ENCODE results near the gene DOCK4.

Gene DOCK4

DNA sequence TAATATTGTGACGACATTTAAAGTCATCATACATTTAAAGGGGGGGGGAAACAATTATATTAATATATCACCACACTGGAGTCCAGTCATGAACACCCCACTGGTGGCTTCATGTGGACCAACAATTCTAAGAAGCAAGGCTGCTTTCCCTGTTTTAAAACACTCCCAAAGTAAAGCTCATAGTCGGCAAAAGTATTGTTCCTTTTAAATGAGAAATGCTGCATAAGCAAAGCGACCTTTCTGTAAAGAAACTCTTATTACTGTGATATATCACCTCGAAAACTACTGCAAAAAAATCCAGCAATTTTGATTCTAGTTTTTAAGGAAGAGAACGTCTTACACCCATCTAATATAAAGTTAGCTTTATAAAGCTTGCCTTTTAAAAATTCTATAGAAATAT is 112.8 kb downstream of the DOCK4 start:
- H3K4me3 ChIP-seq (ENCODE audit: low read depth, low read length), result no peak overlapping the region
- no peak for TF ChIP-seq CTCF (IDR thresholded peaks at IDR 0.05; ENCODE audit: low read depth, low read length)

- no peak overlapping the region for H3K4me3 ChIP-seq (ENCODE audit: low read depth, low read length)
- no peak for TF ChIP-seq CTCF (IDR thresholded peaks at IDR 0.05; ENCODE audit: low read depth, low read length)
These were observed 113.3 kb downstream of the DOCK4 start for GRCh38 chr7:112092709-112093395.

DNA sequence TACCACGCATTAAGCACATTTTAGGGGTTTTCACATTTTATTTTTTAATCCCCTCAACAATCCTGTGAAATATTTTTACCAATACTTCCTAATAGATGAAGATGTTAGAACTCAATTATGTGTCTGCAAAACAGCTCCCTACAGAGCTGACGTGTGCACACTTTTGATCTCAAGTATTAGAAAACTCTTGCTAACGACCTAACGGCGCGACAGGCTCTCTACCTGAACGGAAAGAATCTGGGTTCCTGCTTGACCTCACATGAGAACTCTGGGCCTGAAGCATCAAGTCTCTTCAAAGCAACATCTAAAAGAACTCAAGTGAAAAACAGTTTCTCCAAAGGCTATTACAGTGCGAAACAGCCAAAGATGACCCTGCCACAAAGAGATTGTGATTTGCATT is 113.9 kb downstream of the DOCK4 start:
- no peak overlapping the region for H3K4me3 ChIP-seq (ENCODE audit: low read depth, low read length)
- TF ChIP-seq CTCF (IDR thresholded peaks at IDR 0.05; ENCODE audit: low read depth, low read length), result no peak

DNA sequence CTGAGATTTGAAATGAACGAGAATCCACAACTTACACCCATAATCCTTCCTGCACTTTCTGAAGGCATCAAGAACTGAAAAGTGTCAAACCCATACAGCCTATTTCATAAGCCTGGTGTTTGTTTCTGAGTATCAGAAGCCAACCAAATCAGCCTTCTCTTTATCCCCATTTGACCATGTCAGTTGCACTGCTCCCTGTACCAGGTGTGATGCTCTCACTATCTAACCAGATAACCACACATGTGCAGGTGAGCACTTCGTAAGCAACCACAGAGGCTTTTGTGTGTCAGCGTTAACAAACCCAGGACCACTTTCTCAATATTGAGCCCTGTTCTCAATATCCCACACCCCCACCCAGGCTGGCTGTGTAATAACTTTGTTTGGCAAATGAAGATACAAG is 114.4 kb downstream of the DOCK4 start:
- TF ChIP-seq CTCF (IDR thresholded peaks at IDR 0.05; ENCODE audit: low read depth, low read length), result no peak

GRCh38 chr7:112089551-112089950 is 116.6 kb downstream of the DOCK4 start:
- H3K4me3 ChIP-seq (ENCODE audit: low read depth, low read length), result no peak overlapping the region
- TF ChIP-seq CTCF (IDR thresholded peaks at IDR 0.05; ENCODE audit: low read depth, low read length), result no peak

More for the DNA sequence above, 114.4 kb downstream of the DOCK4 start:
- H3K4me3 ChIP-seq (ENCODE audit: low read depth, low read length), result no peak overlapping the region

DNA sequence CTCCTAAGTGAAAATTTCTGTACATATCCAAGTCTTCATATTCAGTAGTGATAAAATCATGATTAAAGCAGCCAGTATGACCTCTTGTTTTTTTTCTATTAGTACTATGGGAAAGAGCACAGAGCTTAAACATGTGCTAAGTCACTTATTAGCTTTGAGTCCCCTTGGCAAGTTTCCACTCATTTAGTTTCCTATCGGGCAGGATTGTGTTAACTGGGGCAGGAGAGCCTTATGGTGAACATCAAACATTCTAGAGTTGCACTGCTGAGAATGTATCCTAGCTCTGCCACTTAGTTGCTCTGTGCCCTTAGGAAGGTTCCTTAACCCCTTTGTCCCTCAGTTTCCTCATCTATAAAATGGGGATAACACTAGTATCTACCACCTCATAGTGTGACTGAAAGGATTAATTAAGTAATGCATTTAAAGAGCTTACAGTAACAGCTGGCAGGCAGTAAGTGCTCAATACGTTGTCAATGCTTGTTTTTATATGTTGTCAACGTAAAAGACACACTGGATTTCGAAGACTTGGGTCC is 117.6 kb downstream of the DOCK4 start:
- TF ChIP-seq CTCF (IDR thresholded peaks at IDR 0.05; ENCODE audit: low read depth, low read length), result no peak
- H3K4me3 ChIP-seq (ENCODE audit: low read depth, low read length), result no peak overlapping the region

- no peak overlapping the region for H3K4me3 ChIP-seq (ENCODE audit: low read depth, low read length)
- TF ChIP-seq CTCF (IDR thresholded peaks at IDR 0.05; ENCODE audit: low read depth, low read length), result no peak
These were observed 119.5 kb downstream of the DOCK4 start for GRCh38 chr7:112086496-112087254.

All from WI38 (cell line).